HepG2 (cell line): ENCODE results near the gene KLF9. TPM values are rescaled to one million over a fixed set of nuclear protein-coding genes. Genes with fewer than 3 reads are reported as not detected.

ENCODE experiments used
- ATAC-seq: fragments of 200-7000 bp; cut with Tn5 transposase; 3 replicates; pipeline ENCODE4 v1.9.1; 2020; ENCODE audit warnings: mild to moderate bottlenecking, moderate library complexity
- BruUV-seq: library from RNA; stranded (reverse); fragments of 400-500 nt; replicated peaks from 2 replicates; lab custom pipeline; 2021; lab: Mats Ljungman, UMichigan
- CTCF ChIA-PET: fragments of 300-600 bp; formaldehyde crosslinking; extraction: SDS; loops from one replicate; lab custom pipeline; 2021; ENCODE audit warnings: low total read pairs, inconsistent platforms, low intra/inter-chr PET ratio; lab: Yijun Ruan, JAX
- POLR2A ChIA-PET: fragments of 350-600 bp; sonication (Branson Sonifier 250); formaldehyde crosslinking; loops from one replicate; lab custom pipeline; 2020; ENCODE audit warnings: antibody characterized with exemption, inconsistent platforms; lab: Yijun Ruan, JAX
- DNase-seq: peaks from one replicate; pipeline ENCODE4 v3.0.0-alpha.2; 2015; ENCODE audit warnings: low spot score
- FAIRE-seq: peaks from 3 replicates; lab custom pipeline; 2011; peaks lifted over from hg19 to GRCh38; lab: Jason Lieb, UNC
- H2AFZ ChIP-seq: one replicate; pipeline ENCODE4 v1.6.1; 2011; ENCODE audit warnings: low read length, inconsistent platforms
- H3K27ac ChIP-seq: fragments of 300-600 bp; 3 replicates; pipeline ENCODE4 v1.8.0; 2011; ENCODE audit warnings: mixed run types, mild to moderate bottlenecking, mixed read lengths, low read length, inconsistent platforms; ENCODE audit not compliant: insufficient read depth; ENCODE audit errors: extremely low read length
- H3K27me3 ChIP-seq, 2 experiments: fragments of 200-600 bp in 1 of 2; 2 replicates in 1 of 2; 3 replicates in 1 of 2; pipeline versions ENCODE4 v1.6.0 to v1.8.0; 2011; ENCODE audit warnings: low read length in 2 of 2, mild to moderate bottlenecking in 2 of 2, moderate library complexity in 2 of 2, inconsistent platforms in 1 of 2; ENCODE audit not compliant: insufficient read depth in 2 of 2, control insufficient read depth in 1 of 2
- H3K36me3 ChIP-seq, 2 experiments: fragments of 200-600 bp in 1 of 2; replicated peaks in 1 of 2; 2 replicates in 1 of 2; 3 replicates in 1 of 2; pipeline versions ENCODE4 v1.5.1 to v1.8.0; 2011; ENCODE audit warnings: low read length in 2 of 2, inconsistent platforms in 1 of 2; ENCODE audit not compliant: insufficient read depth in 2 of 2, control insufficient read depth in 1 of 2
- H3K4me1 ChIP-seq: 2 replicates; pipeline ENCODE4 v1.5.1; 2012; ENCODE audit warnings: low read length, inconsistent platforms; ENCODE audit not compliant: insufficient read depth
- H3K4me2 ChIP-seq: 2 replicates; pipeline ENCODE4 v1.6.0; 2011; ENCODE audit warnings: low read depth, low read length, inconsistent platforms
- H3K4me3 ChIP-seq, 3 experiments: fragments of 200-600 bp in 1 of 3; sonication (generic), shearing (Covaris generic) in 1 of 3; replicated peaks in 1 of 3; 2 replicates each; pipeline ENCODE4 v1.5.1; 2011 to 2016; ENCODE audit warnings: low read length in 3 of 3, inconsistent platforms in 2 of 3, low read depth in 2 of 3, mild to moderate bottlenecking in 2 of 3, control low read depth in 1 of 3, mixed read lengths in 1 of 3; ENCODE audit not compliant: insufficient read depth in 1 of 3
- H3K79me2 ChIP-seq: one replicate; pipeline ENCODE4 v1.6.1; 2011; ENCODE audit warnings: low read length, inconsistent platforms; ENCODE audit not compliant: insufficient read depth
- H3K9ac ChIP-seq: 2 replicates; pipeline ENCODE4 v1.6.0; 2011; ENCODE audit warnings: mild to moderate bottlenecking, low read depth, low read length, inconsistent platforms; ENCODE audit not compliant: insufficient read depth
- H3K9me3 ChIP-seq: 2 replicates; pipeline ENCODE4 v1.5.1; 2012; ENCODE audit warnings: mild to moderate bottlenecking, low read length
- H4K20me1 ChIP-seq: 2 replicates; pipeline ENCODE4 v1.6.0; 2011; ENCODE audit warnings: inconsistent platforms, mild to moderate bottlenecking, low read length, moderate library complexity; ENCODE audit not compliant: insufficient read depth
- CEBPB ChIP-seq: IDR thresholded peaks from 2 replicates; pipeline ENCODE4 v1.6.1; 2011; ENCODE audit warnings: low read depth, low read length, improper control_type of control experiment, borderline replicate concordance
- EHMT2 ChIP-seq: fragments of 200-600 bp; sonication (generic); IDR thresholded peaks from 2 replicates; pipeline ENCODE4 v1.7.0; 2017; ENCODE audit warnings: antibody characterized with exemption, low read depth, low read length, borderline replicate concordance
- KLF12 ChIP-seq: sonication (generic); formaldehyde crosslinking; IDR thresholded peaks from 2 replicates; pipeline ENCODE4 v1.4.0; 2020; ENCODE audit warnings: missing genetic modification reagents, borderline replicate concordance
- MAFK ChIP-seq, 2 experiments: IDR thresholded peaks in 1 of 2; conservative IDR thresholded peaks in 1 of 2; 2 replicates each; pipeline ENCODE4 v1.6.1; 2011; ENCODE audit warnings: improper control_type of control experiment in 2 of 2, low read length in 2 of 2
- PLSCR1 ChIP-seq: sonication (generic); formaldehyde crosslinking; IDR thresholded peaks from 2 replicates; pipeline ENCODE4 v1.5.0; 2020; ENCODE audit warnings: missing genetic modification reagents, mild to moderate bottlenecking, borderline replicate concordance
- PTBP1 ChIP-seq: fragments of 200-400 bp; formaldehyde crosslinking; IDR thresholded peaks from 2 replicates; pipeline ENCODE4 v1.6.1; 2018; ENCODE audit warnings: low read length, low read depth; ENCODE audit not compliant: poor library complexity, severe bottlenecking
- SYNCRIP ChIP-seq: fragments of 200-400 bp; formaldehyde crosslinking; IDR thresholded peaks from 2 replicates; pipeline ENCODE4 v1.6.1; 2018; ENCODE audit warnings: mild to moderate bottlenecking, low read depth, low read length; ENCODE audit not compliant: insufficient read depth
- ZMYM3 ChIP-seq: sonication (generic); formaldehyde crosslinking; IDR thresholded peaks from 2 replicates; pipeline ENCODE4 v1.5.1; 2020; ENCODE audit warnings: mild to moderate bottlenecking, missing genetic modification reagents
- ZNF136 ChIP-seq: sonication (generic); formaldehyde crosslinking; IDR thresholded peaks from 2 replicates; pipeline ENCODE4 v1.8.1; 2022; ENCODE audit warnings: low read depth, mild to moderate bottlenecking, moderate library complexity, missing genetic modification reagents
- ZNF232 ChIP-seq: sonication (generic); formaldehyde crosslinking; IDR thresholded peaks from 2 replicates; pipeline ENCODE4 v1.4.0; 2020; ENCODE audit warnings: missing genetic modification reagents, borderline replicate concordance
- ZNF367 ChIP-seq: sonication (generic); formaldehyde crosslinking; IDR thresholded peaks from 2 replicates; pipeline ENCODE4 v1.4.0; 2020; ENCODE audit warnings: missing genetic modification reagents, borderline replicate concordance
- ZNF44 ChIP-seq: sonication (generic); formaldehyde crosslinking; IDR thresholded peaks from 2 replicates; pipeline ENCODE4 v1.5.1; 2020; ENCODE audit warnings: mild to moderate bottlenecking, missing genetic modification reagents
- WGBS: methylation state at CpG from one replicate; pipeline ENCODE4 v1.1.6; 2017; ENCODE audit warnings: low lambda C conversion rate; 5-methylcytosine and 5-hydroxymethylcytosine counted together
- in situ Hi-C: cut with HindIII; loops from 2 replicates; pipeline ENCODE4 v1.10.0; 2017; ENCODE audit warnings: low pct_unique_long_range_greater_than_20kb; ENCODE audit not compliant: extremely low pct_ligation_motif_present
- intact Hi-C: fragments of 100-400 bp; cut with micrococcal nuclease; formaldehyde crosslinking; loops from one replicate; pipeline ENCODE4 v1.10.0; 2022; ENCODE audit not compliant: unreplicated experiment
- polyA plus RNA-seq, 8 experiments: library from polyadenylated mRNA; depleted of rRNA in 3 of 8; stranded (reverse) in 7 of 8; unstranded in 1 of 8; fragments of >200 nt; fragmentation: Illumina TruSeq in 4 of 8; extraction: Trizol in 4 of 8; gene quantifications; 2 replicates each; pipeline versions ENCODE4 v1.2.1 to v1.2.3, GENCODE V29; 2011 to 2016; ENCODE audit warnings: low read depth in 4 of 8, missing spikeins in 1 of 8, mixed read lengths in 1 of 8; ENCODE audit not compliant: insufficient read depth in 1 of 8
- total RNA-seq, 5 experiments: library from RNA; depleted of rRNA; stranded (reverse); fragments of >200 nt; fragmentation: Illumina TruSeq; extraction: Trizol; gene quantifications; 2 replicates each; pipeline ENCODE4 v1.2.3, GENCODE V29; 2016; ENCODE audit warnings: low read depth in 1 of 5
- TF ChIP-seq, protein P1 (sequence below): sonication (generic); formaldehyde crosslinking; IDR thresholded peaks from 2 replicates; pipeline ENCODE4 v1.9.0; 2022; ENCODE audit warnings: low read depth, missing genetic modification reagents
- TF ChIP-seq, protein P2 (sequence below): sonication (generic); formaldehyde crosslinking; IDR thresholded peaks from 2 replicates; pipeline ENCODE4 v1.5.0; 2020; ENCODE audit warnings: mild to moderate bottlenecking, missing genetic modification reagents
- TF ChIP-seq, protein P3 (sequence below): sonication (generic); formaldehyde crosslinking; IDR thresholded peaks from 2 replicates; pipeline ENCODE4 v1.5.1; 2020; ENCODE audit warnings: missing genetic modification reagents, mild to moderate bottlenecking, borderline replicate concordance

The KLF9 gene
- total and polyA plus RNA-seq, 2 of the 13 experiments (the other 11 are each of a cell fraction or from before 2014, with no cell fraction given): 5.7 to 7.2 TPM

DNA sequence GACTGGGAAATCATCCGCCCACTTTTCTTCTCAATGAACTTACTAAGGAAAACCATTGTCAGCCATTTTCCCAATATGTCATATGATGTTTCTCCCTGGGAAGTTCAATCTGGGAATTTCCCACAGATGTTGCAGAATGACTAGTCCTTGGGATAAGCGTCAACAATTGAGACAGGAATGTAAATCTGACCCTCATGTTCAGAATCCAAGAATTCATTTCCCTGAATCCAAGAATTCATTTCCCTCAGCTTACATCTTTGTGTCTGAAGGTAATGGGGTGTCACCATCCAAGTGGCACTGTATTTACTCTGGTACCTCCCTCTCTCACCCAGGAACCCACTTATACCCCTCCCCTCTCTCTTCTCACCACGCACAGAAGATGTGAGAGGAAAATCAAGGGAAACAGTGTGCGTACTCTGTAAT, 7.4 kb downstream of the KLF9 start (continued):
- TF ChIP-seq, protein P1, sequence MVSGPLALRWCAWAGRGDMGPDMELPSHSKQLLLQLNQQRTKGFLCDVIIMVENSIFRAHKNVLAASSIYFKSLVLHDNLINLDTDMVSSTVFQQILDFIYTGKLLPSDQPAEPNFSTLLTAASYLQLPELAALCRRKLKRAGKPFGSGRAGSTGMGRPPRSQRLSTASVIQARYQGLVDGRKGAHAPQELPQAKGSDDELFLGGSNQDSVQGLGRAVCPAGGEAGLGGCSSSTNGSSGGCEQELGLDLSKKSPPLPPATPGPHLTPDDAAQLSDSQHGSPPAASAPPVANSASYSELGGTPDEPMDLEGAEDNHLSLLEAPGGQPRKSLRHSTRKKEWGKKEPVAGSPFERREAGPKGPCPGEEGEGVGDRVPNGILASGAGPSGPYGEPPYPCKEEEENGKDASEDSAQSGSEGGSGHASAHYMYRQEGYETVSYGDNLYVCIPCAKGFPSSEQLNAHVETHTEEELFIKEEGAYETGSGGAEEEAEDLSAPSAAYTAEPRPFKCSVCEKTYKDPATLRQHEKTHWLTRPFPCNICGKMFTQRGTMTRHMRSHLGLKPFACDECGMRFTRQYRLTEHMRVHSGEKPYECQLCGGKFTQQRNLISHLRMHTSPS (CRISPR knock-in tag): no peak
- no peak for TF ChIP-seq CEBPB
- TF ChIP-seq PTBP1: no peak
- no peak for TF ChIP-seq ZNF367 (CRISPR knock-in tag)
- TF ChIP-seq, protein P2, sequence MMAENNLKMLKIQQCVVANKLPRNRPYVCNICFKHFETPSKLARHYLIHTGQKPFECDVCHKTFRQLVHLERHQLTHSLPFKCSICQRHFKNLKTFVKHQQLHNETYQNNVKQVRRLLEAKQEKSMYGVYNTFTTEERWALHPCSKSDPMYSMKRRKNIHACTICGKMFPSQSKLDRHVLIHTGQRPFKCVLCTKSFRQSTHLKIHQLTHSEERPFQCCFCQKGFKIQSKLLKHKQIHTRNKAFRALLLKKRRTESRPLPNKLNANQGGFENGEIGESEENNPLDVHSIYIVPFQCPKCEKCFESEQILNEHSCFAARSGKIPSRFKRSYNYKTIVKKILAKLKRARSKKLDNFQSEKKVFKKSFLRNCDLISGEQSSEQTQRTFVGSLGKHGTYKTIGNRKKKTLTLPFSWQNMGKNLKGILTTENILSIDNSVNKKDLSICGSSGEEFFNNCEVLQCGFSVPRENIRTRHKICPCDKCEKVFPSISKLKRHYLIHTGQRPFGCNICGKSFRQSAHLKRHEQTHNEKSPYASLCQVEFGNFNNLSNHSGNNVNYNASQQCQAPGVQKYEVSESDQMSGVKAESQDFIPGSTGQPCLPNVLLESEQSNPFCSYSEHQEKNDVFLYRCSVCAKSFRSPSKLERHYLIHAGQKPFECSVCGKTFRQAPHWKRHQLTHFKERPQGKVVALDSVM (CRISPR knock-in tag): no peak
- no peak for TF ChIP-seq ZNF44 (CRISPR knock-in tag)
- TF ChIP-seq ZNF232 (CRISPR knock-in tag): no peak
- TF ChIP-seq ZMYM3 (CRISPR knock-in tag): no peak

GRCh38 chr9:70406434-70406862, 8.0 kb downstream of the KLF9 start:
- BruUV-seq: no TSS peak
- peak overlapping the region; percentile 1 for H3K27ac ChIP-seq
- no peak overlapping the region for H3K4me3 ChIP-seq
- peaks cover 42% of the 10 kb centered on the region; the same call in 1 of the 2 replicates for H4K20me1 ChIP-seq
- TF ChIP-seq EHMT2 (no peak), SYNCRIP (no peak), ZNF136 (CRISPR knock-in tag) (no peak), MAFK (conservative IDR thresholded peaks at IDR 0.05 in 1 of 2, IDR thresholded peaks at IDR 0.05 in 1 of 2; ENCODE audit: low read length in 2 of 2) (0 out of 4 replicates have a peak, but pooled peaks of 1 of the 2 experiments have one; percentile 4), KLF12 (no peak), PLSCR1 (CRISPR knock-in tag) (no peak)
- TF ChIP-seq, protein P3, sequence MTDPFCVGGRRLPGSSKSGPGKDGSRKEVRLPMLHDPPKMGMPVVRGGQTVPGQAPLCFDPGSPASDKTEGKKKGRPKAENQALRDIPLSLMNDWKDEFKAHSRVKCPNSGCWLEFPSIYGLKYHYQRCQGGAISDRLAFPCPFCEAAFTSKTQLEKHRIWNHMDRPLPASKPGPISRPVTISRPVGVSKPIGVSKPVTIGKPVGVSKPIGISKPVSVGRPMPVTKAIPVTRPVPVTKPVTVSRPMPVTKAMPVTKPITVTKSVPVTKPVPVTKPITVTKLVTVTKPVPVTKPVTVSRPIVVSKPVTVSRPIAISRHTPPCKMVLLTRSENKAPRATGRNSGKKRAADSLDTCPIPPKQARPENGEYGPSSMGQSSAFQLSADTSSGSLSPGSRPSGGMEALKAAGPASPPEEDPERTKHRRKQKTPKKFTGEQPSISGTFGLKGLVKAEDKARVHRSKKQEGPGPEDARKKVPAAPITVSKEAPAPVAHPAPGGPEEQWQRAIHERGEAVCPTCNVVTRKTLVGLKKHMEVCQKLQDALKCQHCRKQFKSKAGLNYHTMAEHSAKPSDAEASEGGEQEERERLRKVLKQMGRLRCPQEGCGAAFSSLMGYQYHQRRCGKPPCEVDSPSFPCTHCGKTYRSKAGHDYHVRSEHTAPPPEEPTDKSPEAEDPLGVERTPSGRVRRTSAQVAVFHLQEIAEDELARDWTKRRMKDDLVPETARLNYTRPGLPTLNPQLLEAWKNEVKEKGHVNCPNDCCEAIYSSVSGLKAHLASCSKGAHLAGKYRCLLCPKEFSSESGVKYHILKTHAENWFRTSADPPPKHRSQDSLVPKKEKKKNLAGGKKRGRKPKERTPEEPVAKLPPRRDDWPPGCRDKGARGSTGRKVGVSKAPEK: no peak
- H3K9ac ChIP-seq: no peak overlapping the region
- WGBS: 82% methylated on average over 6 of the region's 6 CpGs
- H3K36me3 ChIP-seq: no peaks in the 10 kb centered on the region
- in situ Hi-C loops: no loop called here
- peaks cover 82% of the 10 kb centered on the region for H3K79me2 ChIP-seq
- no peaks in the 10 kb centered on the region for H3K9me3 ChIP-seq
- H3K27me3 ChIP-seq: no peaks in the 10 kb centered on the region; a peak in 1 of 5 replicates
- CTCF ChIA-PET: no interaction called here
- intact Hi-C loops: no loop called here
- DNase-seq (no peak), ATAC-seq (no peak), FAIRE-seq (no peak)
- no peak overlapping the region for H3K4me2 ChIP-seq
- H3K4me1 ChIP-seq: peaks cover 56% of the 10 kb centered on the region
- H2AFZ ChIP-seq: no peak overlapping the region
- POLR2A ChIA-PET: interaction anchor here (0.6 to 1.4 kb wide), 2 partner anchors 12 to 68 kb away, joined by 3 to 4 read pairs; no protein-coding TSS in a partner anchor
